ENCODE data around the gene SEZ6L2. TPM values are rescaled to one million over a fixed set of nuclear protein-coding genes. Genes with fewer than 3 reads are reported as not detected.
"Not testable (repeated sequence)": the region's sequence is repeated elsewhere in the genome, so short reads cannot be mapped to it uniquely, and the experiment has no call there.

SEZ6L2 gene
- total RNA-seq, 1 donor from 2014 or later, result 16.3 TPM

GRCh38 chr16:29835926-29836325, 63.4 kb downstream of the SEZ6L2 start:
- Mint-ChIP-seq H3K27me3 (ENCODE audit: low read depth) (no peaks in the 10 kb centered on the region), H3K4me1 (ENCODE audit: low read depth) (no peaks in the 10 kb centered on the region), H3K27ac (ENCODE audit: unreplicated experiment) (no peak overlapping the region), H3K36me3 (ENCODE audit: low read depth) (peaks cover 39% of the 10 kb centered on the region), H3K9me3 (ENCODE audit: low read depth) (no peaks in the 10 kb centered on the region), H3K4me3 (ENCODE audit: unreplicated experiment) (no peak overlapping the region)
- TF ChIP-seq CTCF (IDR thresholded peaks at IDR 0.05), result no peak
- no peak for DNase-seq (ENCODE audit: low spot score)

- Mint-ChIP-seq H3K36me3 (ENCODE audit: low read depth) (peaks cover 31% of the 10 kb centered on the region), H3K9me3 (ENCODE audit: low read depth) (no peaks in the 10 kb centered on the region), H3K4me3 (ENCODE audit: unreplicated experiment) (no peak overlapping the region), H3K4me1 (ENCODE audit: low read depth) (no peaks in the 10 kb centered on the region), H3K27ac (ENCODE audit: unreplicated experiment) (no peak overlapping the region), H3K27me3 (ENCODE audit: low read depth) (no peaks in the 10 kb centered on the region)
- no peak for TF ChIP-seq CTCF (IDR thresholded peaks at IDR 0.05)
- no peak for DNase-seq (ENCODE audit: low spot score)
Measured at GRCh38 chr16:29834079-29834478, 65.3 kb downstream of the SEZ6L2 start.

GRCh38 chr16:29833219-29833618, 66.1 kb downstream of the SEZ6L2 start:
- H3K4me3 Mint-ChIP-seq (ENCODE audit: unreplicated experiment); H3K9me3 Mint-ChIP-seq (ENCODE audit: low read depth); H3K27me3 Mint-ChIP-seq (ENCODE audit: low read depth); H3K27ac Mint-ChIP-seq (ENCODE audit: unreplicated experiment); H3K4me1 Mint-ChIP-seq (ENCODE audit: low read depth); DNase-seq (ENCODE audit: low spot score): not testable (repeated sequence)
- H3K36me3 Mint-ChIP-seq (ENCODE audit: low read depth), result peaks cover 30% of the 10 kb centered on the region

- DNase-seq (ENCODE audit: low spot score), result no peak
- Mint-ChIP-seq H3K27me3 (ENCODE audit: low read depth) (no peaks in the 10 kb centered on the region), H3K4me1 (ENCODE audit: low read depth) (peaks cover 9% of the 10 kb centered on the region), H3K36me3 (ENCODE audit: low read depth) (peaks cover 22% of the 10 kb centered on the region), H3K9me3 (ENCODE audit: low read depth) (no peaks in the 10 kb centered on the region), H3K4me3 (ENCODE audit: unreplicated experiment) (no peak overlapping the region), H3K27ac (ENCODE audit: unreplicated experiment) (no peak overlapping the region)
- no peak for TF ChIP-seq CTCF (IDR thresholded peaks at IDR 0.05)
Measured at GRCh38 chr16:29831490-29831889, 67.9 kb downstream of the SEZ6L2 start.

GRCh38 chr16:29830774-29831173, 68.6 kb downstream of the SEZ6L2 start:
- Mint-ChIP-seq H3K9me3 (ENCODE audit: low read depth) (no peaks in the 10 kb centered on the region), H3K36me3 (ENCODE audit: low read depth) (peaks cover 20% of the 10 kb centered on the region), H3K4me3 (ENCODE audit: unreplicated experiment) (no peak overlapping the region), H3K27ac (ENCODE audit: unreplicated experiment) (no peak overlapping the region), H3K27me3 (ENCODE audit: low read depth) (no peaks in the 10 kb centered on the region), H3K4me1 (ENCODE audit: low read depth) (peaks cover 10% of the 10 kb centered on the region)
- no peak for TF ChIP-seq CTCF (IDR thresholded peaks at IDR 0.05)
- DNase-seq (ENCODE audit: low spot score), result no peak

- peaks cover 51% of the 10 kb centered on the region for H3K4me1 Mint-ChIP-seq (ENCODE audit: low read depth)
- no peak overlapping the region for H3K4me3 Mint-ChIP-seq (ENCODE audit: unreplicated experiment)
- peaks cover 3% of the 10 kb centered on the region for H3K36me3 Mint-ChIP-seq (ENCODE audit: low read depth)
- H3K9me3 Mint-ChIP-seq (ENCODE audit: low read depth), result no peaks in the 10 kb centered on the region
- no peak for DNase-seq (ENCODE audit: low spot score)
- no peak for TF ChIP-seq CTCF (IDR thresholded peaks at IDR 0.05)
- no peaks in the 10 kb centered on the region for H3K27me3 Mint-ChIP-seq (ENCODE audit: low read depth)
- no peak overlapping the region for H3K27ac Mint-ChIP-seq (ENCODE audit: unreplicated experiment)
Measured at GRCh38 chr16:29826342-29826695, 73.0 kb downstream of the SEZ6L2 start.

Measured in chondrocyte (in vitro differentiated cells).